Tibial nerve (tissue), 4 donors: ENCODE data around the gene SH2D3C. TPM values are rescaled to one million over a fixed set of nuclear protein-coding genes. Genes with fewer than 3 reads are reported as not detected.

Experiments used
- DNase-seq, 2 donors: peaks; one replicate each; pipeline ENCODE4 v3.0.0-alpha.2; 2019; ENCODE audit warnings: low spot score in 2 of 2
- H3K27ac ChIP-seq, 4 donors: fragments of 200-600 bp; sonication (generic) in 3 of 4; one replicate each; pipeline ENCODE4 v1.5.1; 2017 to 2019; ENCODE audit warnings: mild to moderate bottlenecking in 1 of 4
- H3K27me3 ChIP-seq, 2 donors: fragments of 200-600 bp; sonication (generic) in 1 of 2; one replicate each; pipeline versions ENCODE4 v1.5.1 to v1.6.0; 2017 to 2019
- H3K36me3 ChIP-seq, 3 donors: fragments of 200-600 bp; sonication (generic); one replicate each; pipeline ENCODE4 v1.5.1; 2018 to 2019
- H3K4me1 ChIP-seq, 4 donors: fragments of 200-600 bp; sonication (generic) in 3 of 4; one replicate each; pipeline ENCODE4 v1.5.1; 2017 to 2019
- H3K4me3 ChIP-seq, 4 donors: fragments of 200-600 bp; sonication (generic) in 3 of 4; one replicate each; pipeline ENCODE4 v1.5.1; 2017 to 2019; ENCODE audit warnings: mild to moderate bottlenecking in 1 of 4, moderate library complexity in 1 of 4
- H3K9me3 ChIP-seq, 4 donors: fragments of 200-600 bp; sonication (generic) in 3 of 4; one replicate each; pipeline ENCODE4 v1.5.1; 2017 to 2019
- EP300 ChIP-seq, 2 donors: sonication (generic); formaldehyde crosslinking; IDR thresholded peaks; one replicate each; pipeline ENCODE4 v1.6.1; 2017; ENCODE audit warnings: antibody characterized with exemption in 2 of 2, mild to moderate bottlenecking in 1 of 2
- POLR2A ChIP-seq, 2 donors: fragments of 450-650 bp; IDR thresholded peaks; one replicate each; pipeline ENCODE4 v1.6.1; 2017; ENCODE audit warnings: antibody characterized with exemption in 2 of 2, mild to moderate bottlenecking in 2 of 2, moderate library complexity in 2 of 2
- WGBS, 2 donors: methylation state at CpG; one replicate each; pipeline ENCODE4 v1.1.5; 2018; 5-methylcytosine and 5-hydroxymethylcytosine counted together
- total RNA-seq, 4 donors: library from RNA; depleted of rRNA; stranded (reverse); fragments of >200 nt; gene quantifications; one replicate each; pipeline ENCODE4 v1.1.0, GENCODE V29; 2016
- TF ChIP-seq, protein P1 (sequence below), 5 experiments: fragments of 200-600 bp in 3 of 5; fragments of 450-650 bp in 2 of 5; sonication (generic) in 3 of 5; IDR thresholded peaks; one replicate each; pipeline ENCODE4 v1.5.1; 2016 to 2019; ENCODE audit warnings: antibody characterized with exemption in 5 of 5, mild to moderate bottlenecking in 3 of 5, moderate library complexity in 2 of 5

The SH2D3C gene
- total RNA-seq: 10 to 100 TPM in 3 of 4 donors, 1 to 10 TPM in 1; 4.2 to 18.9 (median 13.4) TPM

- Histone ChIP-seq H3K4me3 (peak within 1 kb of the TSS in 2 of 4 donors; percentile 13 to 33), H3K36me3 (no peaks in the 10 kb centered on the region), H3K4me1 (peaks cover 0 to 43% (median 22%) of the 10 kb centered on the region in 4 donors), H3K9me3 (no peaks in the 10 kb centered on the region), H3K27me3 (no peaks in the 10 kb centered on the region), H3K27ac (peak within 1 kb of the TSS; percentile 15 to 85 (median 74))
- no peak for DNase-seq
- 23% methylated on average over 13 of the region's 13 CpGs for WGBS, 2 donors
- TF ChIP-seq POLR2A (IDR thresholded peaks at IDR 0.05) (no peak), EP300 (IDR thresholded peaks at IDR 0.05) (no peak)
- TF ChIP-seq, protein P1, sequence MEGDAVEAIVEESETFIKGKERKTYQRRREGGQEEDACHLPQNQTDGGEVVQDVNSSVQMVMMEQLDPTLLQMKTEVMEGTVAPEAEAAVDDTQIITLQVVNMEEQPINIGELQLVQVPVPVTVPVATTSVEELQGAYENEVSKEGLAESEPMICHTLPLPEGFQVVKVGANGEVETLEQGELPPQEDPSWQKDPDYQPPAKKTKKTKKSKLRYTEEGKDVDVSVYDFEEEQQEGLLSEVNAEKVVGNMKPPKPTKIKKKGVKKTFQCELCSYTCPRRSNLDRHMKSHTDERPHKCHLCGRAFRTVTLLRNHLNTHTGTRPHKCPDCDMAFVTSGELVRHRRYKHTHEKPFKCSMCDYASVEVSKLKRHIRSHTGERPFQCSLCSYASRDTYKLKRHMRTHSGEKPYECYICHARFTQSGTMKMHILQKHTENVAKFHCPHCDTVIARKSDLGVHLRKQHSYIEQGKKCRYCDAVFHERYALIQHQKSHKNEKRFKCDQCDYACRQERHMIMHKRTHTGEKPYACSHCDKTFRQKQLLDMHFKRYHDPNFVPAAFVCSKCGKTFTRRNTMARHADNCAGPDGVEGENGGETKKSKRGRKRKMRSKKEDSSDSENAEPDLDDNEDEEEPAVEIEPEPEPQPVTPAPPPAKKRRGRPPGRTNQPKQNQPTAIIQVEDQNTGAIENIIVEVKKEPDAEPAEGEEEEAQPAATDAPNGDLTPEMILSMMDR (IDR thresholded peaks at IDR 0.05): no peak
These were observed at the start of gene SH2D3C for GRCh38 chr9:127778280-127779135. TSS of gene SH2D3C (minus strand) at chr9:127778666. CDS start at chr9:127778627, 39 bp downstream.

GRCh38 chr9:127826253-127826913 is 47.9 kb upstream of the SH2D3C start:
- WGBS, 2 donors: 40 to 45% methylated on average over 5 to 7 of the region's 7 CpGs
- Histone ChIP-seq H3K27ac (peak overlapping the region in 3 of 4 donors; percentile 54 to 94 (median 89)), H3K9me3 (no peaks in the 10 kb centered on the region), H3K27me3 (no peaks in the 10 kb centered on the region), H3K4me3 (no peak overlapping the region), H3K36me3 (peaks cover 0 to 38% (median 0%) of the 10 kb centered on the region in 3 donors), H3K4me1 (peaks cover 0 to 65% (median 29%) of the 10 kb centered on the region in 4 donors)
- DNase-seq: no peak
- no peak for TF ChIP-seq POLR2A (IDR thresholded peaks at IDR 0.05)
- no peak for TF ChIP-seq EP300 (IDR thresholded peaks at IDR 0.05)
- TF ChIP-seq, protein P1 (IDR thresholded peaks at IDR 0.05): no peak

DNA sequence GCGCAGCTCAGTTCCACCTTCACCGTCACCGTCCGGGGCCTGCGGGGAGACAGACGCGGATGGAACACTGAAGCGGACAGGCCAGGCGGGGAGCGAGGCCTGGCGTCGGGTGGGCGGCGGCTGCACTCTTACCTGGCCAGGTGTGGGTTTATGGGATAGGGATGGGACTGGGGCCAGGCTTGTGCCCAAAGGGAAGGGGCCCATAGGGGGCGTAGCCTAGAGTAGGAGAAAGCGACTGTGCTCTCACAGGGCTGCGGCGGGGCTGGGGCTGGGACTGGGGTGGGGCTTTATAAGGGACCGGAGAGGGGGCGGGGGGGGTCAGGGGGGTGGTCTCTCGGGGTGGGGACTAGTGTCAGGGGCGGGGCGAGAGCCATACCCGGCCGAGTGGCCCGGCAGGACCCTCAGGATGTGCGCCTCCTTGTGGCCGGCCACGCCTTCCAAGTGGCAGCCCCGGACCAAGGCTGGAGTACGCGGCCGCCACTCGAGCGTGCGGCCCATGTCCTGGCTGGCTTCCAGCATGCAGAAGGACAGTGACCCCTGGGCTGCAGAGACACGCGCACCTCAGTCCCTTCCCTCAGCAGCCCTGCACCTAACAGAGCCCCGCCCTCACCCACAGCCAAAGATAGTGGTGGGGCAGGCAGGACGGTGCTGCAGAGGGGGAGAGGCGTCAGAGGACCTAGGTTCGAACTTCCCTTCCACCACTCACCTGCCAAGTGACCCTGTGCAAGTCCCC is 47.0 kb upstream of the SH2D3C start:
- DNase-seq: no peak
- Histone ChIP-seq H3K36me3 (peaks cover 0 to 47% (median 0%) of the 10 kb centered on the region in 3 donors), H3K4me3 (no peak overlapping the region), H3K9me3 (no peaks in the 10 kb centered on the region), H3K27me3 (no peaks in the 10 kb centered on the region), H3K4me1 (peaks cover 0 to 57% (median 29%) of the 10 kb centered on the region in 4 donors), H3K27ac (peak overlapping the region in 3 of 4 donors; percentile 54 to 94 (median 89))
- 67 to 69% methylated on average over 20 to 35 of the region's 42 CpGs for WGBS, 2 donors
- no peak for TF ChIP-seq POLR2A (IDR thresholded peaks at IDR 0.05)
- TF ChIP-seq, protein P1 (IDR thresholded peaks at IDR 0.05): peak in 3 of 5 experiments; percentile 21 to 33 (median 23)

GRCh38 chr9:127822108-127822507 is 43.6 kb upstream of the SH2D3C start:
- TF ChIP-seq POLR2A (IDR thresholded peaks at IDR 0.05) (no peak), EP300 (IDR thresholded peaks at IDR 0.05) (peak in 1 of 2 donors; percentile 27)
- TF ChIP-seq, protein P1 (IDR thresholded peaks at IDR 0.05): no peak
- H3K9me3 ChIP-seq: no peaks in the 10 kb centered on the region
- 71 to 73% methylated on average over 4 of the region's 4 CpGs for WGBS, 2 donors
- DNase-seq: no peak
- H3K4me1 ChIP-seq: peaks cover 0 to 33% (median 9%) of the 10 kb centered on the region in 4 donors
- no peak overlapping the region for H3K27ac ChIP-seq
- H3K36me3 ChIP-seq: peaks cover 2 to 81% (median 5%) of the 10 kb centered on the region in 3 donors
- H3K4me3 ChIP-seq: no peak overlapping the region
- H3K27me3 ChIP-seq: no peaks in the 10 kb centered on the region
